B cell (primary cell): Measurements from ENCODE around the gene CLCF1. TPM values are rescaled to one million over a fixed set of nuclear protein-coding genes. Genes with fewer than 3 reads are reported as not detected.

Experiments
- ATAC-seq: fragments of 200-7000 bp; cut with Tn5 transposase; one replicate; pipeline ENCODE4 v1.10.0; 2021; ENCODE audit warnings: low read depth, mild to moderate bottlenecking, moderate number of reproducible peaks, moderate library complexity
- CTCF ChIA-PET: fragments of 350-600 bp; sonication (Branson Sonifier 250); formaldehyde crosslinking; loops from one replicate; lab custom pipeline; 2021; ENCODE audit warnings: antibody characterized with exemption, inconsistent platforms; lab: Charles Lee
- POLR2A ChIA-PET: fragments of 350-600 bp; sonication (Branson Sonifier 250); formaldehyde crosslinking; loops from one replicate; lab custom pipeline; 2021; ENCODE audit warnings: antibody characterized with exemption; lab: Charles Lee
- DNase-seq: peaks from one replicate; pipeline ENCODE4 v3.0.0; 2013
- H2AFZ ChIP-seq: 2 replicates; pipeline ENCODE4 v1.6.1; 2012; ENCODE audit warnings: mild to moderate bottlenecking, low read depth, low read length; ENCODE audit not compliant: insufficient read depth, poor library complexity, severe bottlenecking
- H3K27ac ChIP-seq, 2 donors: 1 replicate in 1 of 2; 2 replicates in 1 of 2; pipeline ENCODE4 v1.5.1; 2012 to 2013; ENCODE audit warnings: low read length in 2 of 2, mild to moderate bottlenecking in 2 of 2, moderate library complexity in 1 of 2
- H3K27me3 ChIP-seq, 4 experiments: fragments of 200-600 bp in 1 of 4; sonication (generic) in 1 of 4; replicated peaks in 1 of 4; 1 replicate in 2 of 4; 2 replicates in 2 of 4; pipeline versions ENCODE4 v1.6.1 to v1.7.0; 2013 to 2016; ENCODE audit warnings: low read length in 3 of 4, mild to moderate bottlenecking in 2 of 4, mixed read lengths in 1 of 4, moderate library complexity in 1 of 4; ENCODE audit not compliant: insufficient read depth in 4 of 4, control insufficient read depth in 3 of 4; ENCODE audit errors: control extremely low read depth in 1 of 4
- H3K36me3 ChIP-seq, 2 experiments: replicated peaks in 1 of 2; 1 replicate in 1 of 2; 2 replicates in 1 of 2; pipeline versions ENCODE4 v1.6.1 to v1.7.1; 2013; ENCODE audit warnings: low read length in 1 of 2; ENCODE audit not compliant: insufficient read depth in 2 of 2, control insufficient read depth in 1 of 2; ENCODE audit errors: control extremely low read depth in 1 of 2, extremely low read depth in 1 of 2
- H3K4me1 ChIP-seq, 2 donors: fragments of 200-600 bp in 1 of 2; sonication (generic) in 1 of 2; 1 replicate in 1 of 2; 2 replicates in 1 of 2; pipeline versions ENCODE4 v1.5.1 to v1.6.1; 2013 to 2017; ENCODE audit warnings: low read length in 2 of 2; ENCODE audit not compliant: control insufficient read depth in 2 of 2, insufficient read depth in 2 of 2
- H3K4me2 ChIP-seq: replicated peaks from 2 replicates; pipeline ENCODE3; 2012; ENCODE audit warnings: mild to moderate bottlenecking, low read depth, low read length; ENCODE audit not compliant: poor library complexity, severe bottlenecking
- H3K4me3 ChIP-seq, 5 experiments: fragments of 200-600 bp in 1 of 5; sonication (generic) in 1 of 5; 1 replicate in 3 of 5; 2 replicates in 2 of 5; pipeline versions ENCODE4 v1.5.1 to v1.7.0; 2011 to 2016; ENCODE audit warnings: low read length in 4 of 5, mild to moderate bottlenecking in 4 of 5, low read depth in 2 of 5, control low read depth in 1 of 5, moderate library complexity in 1 of 5; ENCODE audit not compliant: insufficient read depth in 1 of 5; ENCODE audit errors: control extremely low read depth in 1 of 5, extremely low read depth in 1 of 5
- H3K79me2 ChIP-seq: fragments of 200-600 bp; sonication (generic); one replicate; pipeline ENCODE4 v1.6.0; 2016; ENCODE audit warnings: low read length; ENCODE audit not compliant: control insufficient read depth, insufficient read depth
- H3K9ac ChIP-seq: fragments of 200-600 bp; sonication (generic); 2 replicates; pipeline ENCODE4 v1.6.1; 2017; ENCODE audit warnings: mild to moderate bottlenecking, low read length, moderate library complexity
- H3K9me3 ChIP-seq, 3 donors: one replicate each; pipeline versions ENCODE4 v1.6.1 to v1.7.1; 2013; ENCODE audit warnings: low read length in 2 of 3; ENCODE audit not compliant: control insufficient read depth in 2 of 3, insufficient read depth in 1 of 3; ENCODE audit errors: control extremely low read depth in 1 of 3
- H4K20me1 ChIP-seq: 2 replicates; pipeline ENCODE4 v1.6.0; 2012; ENCODE audit warnings: mild to moderate bottlenecking, low read length; ENCODE audit not compliant: insufficient read depth, control insufficient read depth, poor library complexity, severe bottlenecking
- H3K27ac Mint-ChIP-seq: one replicate; pipeline ENCODE4 v1.8.0; 2021; ENCODE audit warnings: mixed read lengths
- H3K27me3 Mint-ChIP-seq: one replicate; pipeline ENCODE4 v1.8.0; 2021; ENCODE audit warnings: mixed read lengths
- H3K4me1 Mint-ChIP-seq: one replicate; pipeline ENCODE4 v1.8.0; 2021; ENCODE audit warnings: mixed read lengths
- H3K4me3 Mint-ChIP-seq: one replicate; pipeline ENCODE4 v1.8.0; 2021; ENCODE audit warnings: mixed read lengths
- H3K9me3 Mint-ChIP-seq: one replicate; pipeline ENCODE4 v1.8.0; 2022; ENCODE audit warnings: mixed read lengths; ENCODE audit not compliant: insufficient read depth
- EZH2 ChIP-seq: IDR thresholded peaks from 2 replicates; pipeline ENCODE4 v1.6.1; 2012; ENCODE audit warnings: borderline replicate concordance, low read depth, mild to moderate bottlenecking, moderate library complexity, low read length; ENCODE audit not compliant: insufficient read depth, poor library complexity, severe bottlenecking
- WGBS: methylation state at CpG from one replicate; pipeline ENCODE4 v1.1.5; 2013; ENCODE audit warnings: missing lambda C conversion rate; ENCODE audit not compliant: insufficient coverage; 5-methylcytosine and 5-hydroxymethylcytosine counted together
- intact Hi-C: fragments of 100-400 bp; cut with micrococcal nuclease; formaldehyde crosslinking; loops from one replicate; pipeline ENCODE4 v1.10.0; 2022
- polyA plus RNA-seq: library from polyadenylated mRNA; depleted of rRNA; stranded (reverse); fragments of >200 nt; gene quantifications from 2 replicates; pipeline ENCODE4 v1.2.3, GENCODE V29; 2012
- total RNA-seq, 2 donors: library from RNA; stranded (reverse); fragments of 120-200 nt in 1 of 2; gene quantifications; 1 replicate in 1 of 2; 2 replicates in 1 of 2; pipeline versions ENCODE4 v1.2.3 to v1.2.4, GENCODE V29; 2013 to 2022
- TF ChIP-seq, protein P1 (sequence below): fragments of 200-600 bp; IDR thresholded peaks from one replicate; pipeline ENCODE4 v1.8.0; 2022; ENCODE audit warnings: antibody characterized with exemption, mild to moderate bottlenecking

CLCF1 gene
- total and polyA plus RNA-seq, 2 donors (not counting 1 experiment from before 2014, with no cell fraction given): 29.1 to 44.6 TPM

DNA sequence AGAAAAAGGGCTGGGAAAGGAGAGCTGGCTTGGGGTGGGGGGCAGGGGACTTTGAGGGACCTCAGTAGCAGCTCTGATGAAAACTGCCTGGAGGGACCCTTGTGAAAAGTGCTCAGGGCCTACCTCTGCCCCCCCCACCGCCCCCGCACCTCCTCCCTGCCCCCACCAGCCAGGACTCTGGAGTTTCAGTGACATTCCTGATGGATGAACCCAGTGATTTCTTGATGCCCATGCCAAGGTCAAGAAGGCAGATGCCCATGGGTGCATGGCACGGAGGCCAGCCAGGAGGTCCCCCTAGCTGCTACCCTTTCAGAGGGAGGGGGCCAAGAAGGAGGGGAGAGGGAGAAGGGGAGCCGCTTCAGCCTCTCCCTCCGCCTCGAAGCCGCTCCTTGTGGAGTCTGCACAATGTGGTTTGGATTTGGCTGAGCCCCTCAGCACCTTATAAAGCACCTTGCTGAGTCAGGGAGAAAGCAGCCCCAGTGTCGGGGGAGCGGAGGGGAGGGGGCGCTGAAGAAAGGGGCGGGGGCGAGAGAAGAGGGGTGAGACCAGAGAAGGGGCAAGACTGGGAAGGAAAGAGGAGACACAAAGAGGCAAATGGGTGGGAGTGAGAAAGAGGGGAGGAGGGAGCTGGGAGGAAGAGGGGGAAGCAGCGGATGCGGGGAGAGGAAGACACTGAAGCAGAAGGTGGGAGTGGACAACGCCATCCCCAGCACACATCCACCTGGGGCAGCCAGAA lies 2.1 kb upstream of the CLCF1 start:
- Mint-ChIP-seq H3K9me3 (no peaks in the 10 kb centered on the region), H3K27me3 (no peaks in the 10 kb centered on the region), H3K4me1 (peaks cover 38% of the 10 kb centered on the region), H3K4me3 (no peak overlapping the region), H3K27ac (peak overlapping the region; percentile 26)
- POLR2A ChIA-PET: interaction anchor here (0.6 to 14.2 kb wide), 4 partner anchors 18 to 113 kb away, joined by 3 to 323 read pairs (median 6); partner anchors contain the start of gene POLD4
- Histone ChIP-seq H3K79me2 (peaks cover 27% of the 10 kb centered on the region), H3K4me2 (no peak overlapping the region), H3K36me3 (no peaks in the 10 kb centered on the region), H4K20me1 (peaks cover 18% of the 10 kb centered on the region), H3K9ac (no peak overlapping the region), H2AFZ (no peak overlapping the region), H3K27ac (no peak overlapping the region), H3K4me1 (peaks cover 29 to 36% of the 10 kb centered on the region in 2 donors), H3K9me3 (no peaks in the 10 kb centered on the region), H3K27me3 (no peaks in the 10 kb centered on the region), H3K4me3 (no peak overlapping the region)
- WGBS: 70% methylated on average over 11 of the region's 15 CpGs
- TF ChIP-seq, protein P1, sequence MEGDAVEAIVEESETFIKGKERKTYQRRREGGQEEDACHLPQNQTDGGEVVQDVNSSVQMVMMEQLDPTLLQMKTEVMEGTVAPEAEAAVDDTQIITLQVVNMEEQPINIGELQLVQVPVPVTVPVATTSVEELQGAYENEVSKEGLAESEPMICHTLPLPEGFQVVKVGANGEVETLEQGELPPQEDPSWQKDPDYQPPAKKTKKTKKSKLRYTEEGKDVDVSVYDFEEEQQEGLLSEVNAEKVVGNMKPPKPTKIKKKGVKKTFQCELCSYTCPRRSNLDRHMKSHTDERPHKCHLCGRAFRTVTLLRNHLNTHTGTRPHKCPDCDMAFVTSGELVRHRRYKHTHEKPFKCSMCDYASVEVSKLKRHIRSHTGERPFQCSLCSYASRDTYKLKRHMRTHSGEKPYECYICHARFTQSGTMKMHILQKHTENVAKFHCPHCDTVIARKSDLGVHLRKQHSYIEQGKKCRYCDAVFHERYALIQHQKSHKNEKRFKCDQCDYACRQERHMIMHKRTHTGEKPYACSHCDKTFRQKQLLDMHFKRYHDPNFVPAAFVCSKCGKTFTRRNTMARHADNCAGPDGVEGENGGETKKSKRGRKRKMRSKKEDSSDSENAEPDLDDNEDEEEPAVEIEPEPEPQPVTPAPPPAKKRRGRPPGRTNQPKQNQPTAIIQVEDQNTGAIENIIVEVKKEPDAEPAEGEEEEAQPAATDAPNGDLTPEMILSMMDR: no peak
- no peak for TF ChIP-seq EZH2
- intact Hi-C loops: no loop called here
- no peak for DNase-seq
- CTCF ChIA-PET: interaction anchor here (1.0 to 42.2 kb wide), 3 partner anchors 21 to 90 kb away, joined by 3 to 2379 read pairs (median 21); partner anchors contain the start of genes CLCF1 and POLD4
- ATAC-seq: no peak
